Pericardium fibroblast (primary cell): ENCODE data around the gene NOL11. TPM values are rescaled to one million over a fixed set of nuclear protein-coding genes. Genes with fewer than 3 reads are reported as not detected.

Experiments
- total RNA-seq: library from RNA; depleted of rRNA; stranded (reverse); fragments of >200 nt; gene quantifications from 2 replicates; pipeline ENCODE4 v1.2.3, GENCODE V29; 2015

The NOL11 gene
- total RNA-seq = 20.6 and 23.6 TPM in 2 replicates

DNA sequence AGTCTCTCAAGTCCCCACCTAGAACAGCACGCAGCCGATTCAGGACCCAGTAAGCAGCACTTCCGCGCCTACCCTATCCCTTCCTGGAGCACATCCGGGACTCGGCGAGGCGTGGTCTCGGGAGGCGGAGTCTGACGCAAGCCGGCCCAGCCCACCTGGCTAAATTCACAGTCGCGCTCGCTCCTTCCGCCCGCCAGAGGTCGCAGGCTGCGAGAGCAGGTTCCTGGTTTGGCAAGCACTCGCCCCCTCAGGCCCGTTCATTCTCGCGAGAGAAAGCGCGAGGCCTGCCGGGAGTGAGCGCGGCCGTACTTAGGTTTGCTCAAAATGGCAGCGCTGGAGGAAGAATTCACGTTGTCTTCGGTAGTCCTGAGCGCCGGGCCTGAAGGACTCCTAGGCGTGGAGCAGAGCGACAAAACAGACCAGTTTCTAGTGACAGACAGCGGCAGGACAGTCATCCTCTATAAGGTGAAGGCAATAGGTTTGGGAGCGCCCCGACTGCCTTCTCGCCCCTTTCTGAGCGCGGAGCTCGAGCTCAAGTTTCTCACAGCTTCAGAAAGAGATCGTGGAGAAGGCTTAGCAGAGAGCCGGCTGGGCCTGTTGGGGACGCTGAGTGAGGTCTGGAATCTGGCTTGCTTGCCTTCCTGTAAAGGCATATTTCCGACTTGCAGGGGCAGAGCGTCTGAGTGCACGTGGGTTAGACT lies at the start of gene NOL11:
TSS of gene NOL11 (plus strand) at position 313 of the 701 bp plus-strand sequence. CDS start at position 325, 12 bp downstream.

Other genes starting within 250 kb of the NOL11 start
- gene BPTF, start 107.6 kb downstream of the NOL11 start, total RNA-seq = 31.7 and 35.5 TPM in 2 replicates